Measurements from ENCODE around the gene KMT2A.
"Not testable (repeated sequence)": the region's sequence is repeated elsewhere in the genome, so short reads cannot be mapped to it uniquely, and the experiment has no call there.

Gene KMT2A

GRCh38 chr11:118434553-118435289 is 1.6 kb upstream of the KMT2A start:
- DNase-seq: peak in 36 of 58 donors; percentile 10 to 75 (median 50)

GRCh38 chr11:118435290-118435892 is 901 bp upstream of the KMT2A start:
- peak in 45 of 58 donors; percentile 24 to 77 (median 57) for DNase-seq

- peak in 8 of 58 donors; percentile 7 to 48 (median 36) for DNase-seq
Measured at GRCh38 chr11:118436639-118437207, 431 bp downstream of the KMT2A start.

DNA sequence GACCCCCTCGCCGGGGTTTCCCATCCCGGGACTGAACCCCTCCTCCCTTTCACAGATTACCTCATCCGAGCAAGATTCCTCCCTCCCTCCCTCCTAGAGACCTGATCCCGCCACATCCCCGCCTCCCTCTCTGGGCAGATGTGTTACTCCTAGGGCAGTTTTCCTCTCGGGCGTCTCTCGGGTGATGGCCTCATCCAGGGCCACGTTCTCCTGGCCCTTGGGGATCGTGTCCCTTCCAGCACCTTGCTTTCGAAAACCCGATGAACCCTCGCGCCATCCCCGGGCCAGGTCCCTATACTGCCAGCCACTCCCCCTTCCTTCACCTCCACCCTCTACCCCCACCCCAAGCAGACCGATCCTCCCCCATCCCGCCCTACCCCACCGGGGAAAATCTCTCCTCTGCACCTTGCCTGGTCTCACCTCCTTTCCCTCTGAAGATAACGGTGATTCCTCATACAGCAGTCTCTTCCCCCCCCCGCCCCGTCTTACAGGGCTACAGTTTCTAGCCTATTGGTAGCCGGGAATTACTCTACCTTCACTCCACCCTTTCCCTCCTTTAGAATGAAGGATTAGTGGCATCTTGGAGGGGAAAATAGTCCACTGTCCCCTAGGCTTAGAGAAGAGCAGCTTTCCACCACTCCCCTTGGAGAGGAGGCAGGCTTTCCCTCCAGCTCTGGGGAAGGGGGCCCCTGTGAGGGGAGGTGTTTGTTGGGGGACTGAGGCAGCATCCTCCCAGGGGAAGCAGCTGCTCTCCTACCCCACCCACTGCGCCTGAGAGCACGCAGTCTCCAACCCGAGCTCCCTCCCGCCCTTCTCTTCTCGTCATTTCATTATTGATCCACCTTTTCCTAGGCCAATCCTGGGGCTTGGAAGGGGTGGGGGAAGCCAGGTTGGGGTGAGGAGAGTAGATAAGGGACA is 1.2 kb downstream of the KMT2A start:
- DNase-seq: peak in 26 of 58 donors; percentile 4 to 60 (median 33)

GRCh38 chr11:118438314-118438931 is 2.1 kb downstream of the KMT2A start:
- DNase-seq: peak in 37 of 58 donors; percentile 4 to 74 (median 39)

GRCh38 chr11:118439646-118440045 is 3.4 kb downstream of the KMT2A start:
- DNase-seq: no peak

- peak in 4 of 58 donors; percentile 12 to 45 (median 21) for DNase-seq
Measured at GRCh38 chr11:118441770-118442275, 5.5 kb downstream of the KMT2A start.

GRCh38 chr11:118442301-118442700 is 6.0 kb downstream of the KMT2A start:
- DNase-seq: no peak

DNA sequence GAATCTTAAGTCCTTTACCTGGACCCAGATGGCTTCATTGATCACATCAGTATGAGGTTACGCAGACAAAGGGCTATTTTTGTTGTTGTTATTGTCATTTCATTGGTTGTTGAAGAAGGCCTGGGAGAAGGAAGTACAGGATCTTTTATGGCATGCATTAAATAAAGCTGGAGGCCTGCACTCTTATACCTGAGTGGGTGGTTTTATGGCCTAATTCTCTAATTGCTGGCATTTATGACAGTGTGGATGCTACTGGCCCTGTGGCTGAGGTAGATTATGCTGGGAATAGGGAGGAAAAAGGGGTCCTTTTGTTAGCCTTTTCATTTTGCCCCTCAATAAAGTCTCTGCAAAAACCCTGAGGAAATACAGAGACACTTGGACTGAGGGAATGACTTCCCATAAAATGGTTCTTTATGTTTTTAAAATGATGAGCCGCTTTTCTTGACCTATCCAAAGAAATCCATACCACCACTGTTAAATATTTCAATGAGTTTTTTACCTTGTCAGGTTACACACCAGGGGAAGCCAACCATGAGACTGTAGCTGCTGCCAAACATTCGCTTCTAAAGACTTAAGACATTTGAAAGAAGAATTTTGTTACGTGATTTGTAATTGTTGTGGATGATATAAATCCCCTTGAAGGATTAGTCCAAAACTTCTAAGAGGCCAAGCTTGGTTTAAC is 6.8 kb downstream of the KMT2A start:
- no peak for DNase-seq

GRCh38 chr11:118443590-118444218 is 7.4 kb downstream of the KMT2A start:
- no peak for DNase-seq

DNA sequence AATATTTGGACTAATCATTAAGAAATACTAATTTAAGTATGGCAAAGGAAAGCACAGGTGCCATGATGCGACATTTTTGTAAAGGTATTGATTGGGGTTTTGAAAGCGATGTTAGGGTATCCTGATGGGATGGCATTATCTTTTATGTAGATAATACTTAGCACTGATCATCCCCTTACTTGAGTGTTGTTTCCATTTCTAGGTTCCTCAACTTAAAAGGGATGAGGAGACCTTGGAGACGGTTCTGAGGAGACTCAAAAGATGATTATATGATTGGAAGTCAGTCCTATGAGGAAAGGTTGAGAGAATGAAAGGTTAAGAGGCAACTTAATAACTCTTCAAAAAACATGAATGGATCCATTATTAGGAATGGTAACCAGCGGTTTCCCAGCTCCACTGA is 11.1 kb downstream of the KMT2A start:
- DNase-seq: no peak

DNA sequence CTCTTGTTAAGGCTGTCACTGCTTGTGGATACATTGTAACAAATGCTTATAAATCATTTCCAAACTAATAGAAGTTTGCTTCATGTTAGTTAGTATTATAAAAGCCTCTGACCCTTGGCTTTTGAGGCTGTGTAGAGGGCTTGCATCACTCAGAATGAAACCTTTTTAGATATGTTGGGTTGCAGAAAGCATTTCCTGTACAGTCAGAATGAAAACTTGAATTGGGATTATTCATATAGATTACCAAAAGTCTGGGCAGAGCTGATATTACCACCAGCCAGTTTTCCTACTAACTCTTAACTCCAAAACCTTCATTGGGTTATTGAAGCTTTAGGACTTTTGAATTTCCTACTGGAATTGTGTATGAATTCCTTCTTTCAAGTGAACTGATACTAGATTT is 12.0 kb downstream of the KMT2A start:
- DNase-seq: no peak

GRCh38 chr11:118449316-118449918 is 13.1 kb downstream of the KMT2A start:
- DNase-seq: no peak

DNA sequence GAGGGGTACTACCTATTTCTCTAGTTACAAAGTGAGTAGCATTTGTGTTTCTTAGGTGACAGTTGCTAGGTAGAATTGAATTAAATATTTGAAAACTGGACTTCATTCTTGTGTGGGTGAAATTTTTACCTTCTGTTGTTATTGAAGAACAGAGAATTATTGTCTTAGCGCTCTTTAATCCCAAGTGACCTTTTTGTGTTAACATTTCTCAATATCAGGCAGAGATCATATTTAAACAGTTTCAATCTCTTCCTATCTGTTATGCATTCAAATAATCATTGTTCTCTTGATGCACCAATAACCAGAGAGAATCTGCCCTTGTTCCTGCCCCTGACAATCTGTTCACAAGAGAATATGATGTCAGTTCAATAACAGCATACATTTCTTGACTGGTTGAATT is 14.2 kb downstream of the KMT2A start:
- no peak for DNase-seq

GRCh38 chr11:118462178-118462577 is 25.9 kb downstream of the KMT2A start:
- DNase-seq: no peak

GRCh38 chr11:118468968-118469367 is 32.7 kb downstream of the KMT2A start:
- DNase-seq: not testable (repeated sequence)

GRCh38 chr11:118471030-118471429 is 34.7 kb downstream of the KMT2A start:
- no peak for DNase-seq

GRCh38 chr11:118473537-118473936 is 37.2 kb downstream of the KMT2A start:
- DNase-seq: no peak

DNA sequence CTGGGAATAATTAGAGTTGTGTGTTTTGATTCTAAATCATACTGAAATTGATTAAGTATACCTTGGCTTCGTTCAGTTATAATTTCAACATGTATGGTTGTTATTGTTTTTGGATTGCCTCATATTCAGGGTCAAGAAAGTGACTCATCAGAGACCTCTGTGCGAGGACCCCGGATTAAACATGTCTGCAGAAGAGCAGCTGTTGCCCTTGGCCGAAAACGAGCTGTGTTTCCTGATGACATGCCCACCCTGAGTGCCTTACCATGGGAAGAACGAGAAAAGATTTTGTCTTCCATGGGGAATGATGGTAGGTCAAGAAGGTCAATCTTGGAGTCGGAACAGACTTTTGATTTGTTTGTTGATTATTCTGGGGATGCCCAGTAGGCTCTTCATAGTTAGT is 40.4 kb downstream of the KMT2A start:
- no peak for DNase-seq

Data from anterior cingulate cortex (tissue), 58 donors.